Peyer's patch (tissue), 4 donors: ENCODE data around the gene KCNJ6. TPM values are rescaled to one million over a fixed set of nuclear protein-coding genes. Genes with fewer than 3 reads are reported as not detected.

Experiments
- DNase-seq, 3 donors: peaks; one replicate each; pipeline ENCODE4 v3.0.0-alpha.2; 2017 to 2019
- H3K27ac ChIP-seq, 4 donors: fragments of 200-600 bp; sonication (generic); one replicate each; pipeline ENCODE4 v1.5.1; 2016 to 2019
- H3K27me3 ChIP-seq, 2 donors: fragments of 200-600 bp; sonication (generic); one replicate each; pipeline ENCODE4 v1.5.1; 2019
- H3K36me3 ChIP-seq, 3 donors: fragments of 200-600 bp; sonication (generic); one replicate each; pipeline ENCODE4 v1.5.1; 2016 to 2019
- H3K4me1 ChIP-seq, 4 donors: fragments of 200-600 bp; sonication (generic); one replicate each; pipeline ENCODE4 v1.5.1; 2016 to 2019
- H3K4me3 ChIP-seq, 4 donors: fragments of 200-600 bp; sonication (generic); 1 replicate in 3 of 4; 2 replicates in 1 of 4; pipeline ENCODE4 v1.5.1; 2016 to 2019; ENCODE audit warnings: mild to moderate bottlenecking in 1 of 4
- H3K9me3 ChIP-seq, 4 donors: fragments of 200-600 bp; sonication (generic); one replicate each; pipeline ENCODE4 v1.5.1; 2016 to 2019; ENCODE audit warnings: mild to moderate bottlenecking in 1 of 4
- CTCF ChIP-seq, 6 experiments: fragments of 450-650 bp in 4 of 6; fragments of 200-600 bp in 2 of 6; sonication (generic) in 1 of 6; IDR thresholded peaks; one replicate each; pipeline ENCODE4 v1.5.1; 2017 to 2019; ENCODE audit warnings: antibody characterized with exemption in 6 of 6, mild to moderate bottlenecking in 3 of 6, moderate library complexity in 1 of 6
- POLR2A ChIP-seq, 2 donors: fragments of 450-650 bp; IDR thresholded peaks; one replicate each; pipeline ENCODE4 v1.5.1; 2017; ENCODE audit warnings: antibody characterized with exemption in 2 of 2, mild to moderate bottlenecking in 2 of 2, moderate library complexity in 2 of 2
- total RNA-seq, 4 donors: library from RNA; depleted of rRNA; stranded (reverse); fragments of >200 nt; gene quantifications; one replicate each; pipeline ENCODE4 v1.1.0, GENCODE V29; 2016

The KCNJ6 gene
- total RNA-seq, 4 donors from 2014 or later, result 0.13 to 0.83 (median 0.28) TPM

DNA sequence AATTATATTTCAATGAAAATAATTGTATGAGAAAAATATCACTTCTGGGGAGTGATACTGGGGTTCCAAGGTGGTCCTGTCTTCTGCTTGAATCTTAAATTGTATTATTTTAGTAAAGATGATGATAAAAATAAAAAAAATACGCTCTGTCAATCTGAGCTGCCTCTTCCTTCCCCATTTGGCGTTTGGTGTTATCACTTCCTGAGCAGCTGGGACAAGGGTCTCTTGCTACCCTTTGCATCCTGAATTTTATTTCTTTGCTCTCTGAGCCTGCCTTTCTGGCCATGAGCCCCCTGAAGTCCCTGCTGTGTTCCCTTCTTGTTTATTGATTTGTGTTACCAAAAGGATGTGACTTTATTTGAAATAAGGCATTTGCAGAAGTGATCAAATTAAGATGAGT is 111.0 kb downstream of the KCNJ6 start:
- TF ChIP-seq CTCF (IDR thresholded peaks at IDR 0.05) (no peak), POLR2A (IDR thresholded peaks at IDR 0.05) (no peak)
- H3K4me1 ChIP-seq, result no peaks in the 10 kb centered on the region
- no peaks in the 10 kb centered on the region for H3K9me3 ChIP-seq
- H3K36me3 ChIP-seq, result no peaks in the 10 kb centered on the region
- DNase-seq, result no peak
- no peaks in the 10 kb centered on the region for H3K27me3 ChIP-seq
- H3K4me3 ChIP-seq, result no peak overlapping the region
- no peak overlapping the region for H3K27ac ChIP-seq

- H3K36me3 ChIP-seq, result no peaks in the 10 kb centered on the region
- H3K4me3 ChIP-seq, result no peak overlapping the region
- DNase-seq, result no peak
- H3K27ac ChIP-seq, result no peak overlapping the region
- TF ChIP-seq POLR2A (IDR thresholded peaks at IDR 0.05) (no peak), CTCF (IDR thresholded peaks at IDR 0.05) (no peak)
- no peaks in the 10 kb centered on the region for H3K9me3 ChIP-seq
- no peaks in the 10 kb centered on the region for H3K27me3 ChIP-seq
- no peaks in the 10 kb centered on the region for H3K4me1 ChIP-seq
These were observed 112.3 kb downstream of the KCNJ6 start for GRCh38 chr21:37804001-37804400.

DNA sequence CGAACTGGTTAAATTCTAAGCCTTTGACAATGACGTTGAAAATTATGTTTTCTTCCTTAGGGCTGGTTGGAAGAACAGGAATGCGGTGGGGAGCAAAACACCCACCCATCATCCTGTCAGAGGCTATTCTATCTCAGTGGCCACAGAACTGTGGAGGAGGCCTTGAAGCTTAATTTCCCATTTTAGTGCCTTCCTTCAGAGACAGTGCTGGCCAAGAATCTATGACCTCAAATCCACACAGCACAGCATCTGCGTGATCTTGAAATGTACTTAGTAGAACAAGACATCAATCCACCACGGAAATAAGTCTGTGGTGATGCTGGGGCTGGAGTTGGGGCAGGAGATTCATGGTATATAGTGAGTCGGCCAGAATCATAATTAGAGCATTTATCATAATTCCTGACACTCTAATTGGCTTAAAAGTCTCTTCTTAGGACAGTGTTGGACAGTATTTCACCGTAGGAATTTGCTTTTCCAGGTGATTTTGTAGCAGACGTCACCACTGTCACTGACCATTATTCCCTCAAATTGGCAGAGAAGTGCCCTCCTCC is 113.1 kb downstream of the KCNJ6 start:
- TF ChIP-seq POLR2A (IDR thresholded peaks at IDR 0.05) (no peak), CTCF (IDR thresholded peaks at IDR 0.05) (no peak)

DNA sequence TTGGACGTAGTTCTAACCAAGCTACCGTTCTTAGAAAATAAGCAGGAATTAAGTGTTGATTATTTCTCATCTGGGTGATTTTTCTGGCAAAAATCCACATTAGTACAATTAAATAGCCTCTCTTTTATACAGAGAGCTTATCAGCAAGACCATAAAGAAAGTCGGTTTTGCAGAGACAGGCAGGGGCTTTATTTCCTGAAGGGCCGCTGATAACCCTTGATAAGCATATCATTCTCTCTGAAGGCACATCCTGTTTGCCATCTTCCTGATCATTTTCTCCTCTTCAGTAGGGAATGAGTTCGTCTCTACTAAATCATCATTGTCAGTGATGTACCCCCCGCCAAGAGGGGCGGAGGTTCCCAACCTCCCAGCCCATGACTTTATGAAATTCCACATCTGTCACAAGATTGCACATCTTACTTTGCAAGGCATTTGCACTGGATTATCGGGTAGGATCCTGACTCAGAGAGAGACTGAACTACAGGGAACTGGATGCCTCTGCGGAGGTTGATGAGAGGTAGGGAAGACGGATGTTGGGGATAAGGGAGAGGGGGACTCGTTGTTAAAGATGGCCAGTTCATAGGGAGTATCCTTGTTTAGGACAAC is 115.7 kb downstream of the KCNJ6 start:
- Histone ChIP-seq H3K36me3 (no peaks in the 10 kb centered on the region), H3K27me3 (no peaks in the 10 kb centered on the region), H3K4me3 (no peak overlapping the region), H3K4me1 (no peaks in the 10 kb centered on the region), H3K9me3 (no peaks in the 10 kb centered on the region), H3K27ac (no peak overlapping the region)
- no peak for TF ChIP-seq CTCF (IDR thresholded peaks at IDR 0.05)
- no peak for TF ChIP-seq POLR2A (IDR thresholded peaks at IDR 0.05)
- no peak for DNase-seq

More for the DNA sequence above, 113.1 kb downstream of the KCNJ6 start:
- Histone ChIP-seq H3K27ac (no peak overlapping the region), H3K4me1 (no peaks in the 10 kb centered on the region), H3K4me3 (no peak overlapping the region), H3K27me3 (no peaks in the 10 kb centered on the region), H3K9me3 (no peaks in the 10 kb centered on the region), H3K36me3 (no peaks in the 10 kb centered on the region)
- no peak for DNase-seq

GRCh38 chr21:37800057-37800455 is 116.2 kb downstream of the KCNJ6 start:
- Histone ChIP-seq H3K9me3 (no peaks in the 10 kb centered on the region), H3K4me1 (no peaks in the 10 kb centered on the region)

More at GRCh38 chr21:37800057-37800455, 116.2 kb downstream of the KCNJ6 start:
- H3K4me3 ChIP-seq, result no peak overlapping the region
- DNase-seq, result no peak
- no peak overlapping the region for H3K27ac ChIP-seq
- no peaks in the 10 kb centered on the region for H3K27me3 ChIP-seq
- TF ChIP-seq POLR2A (IDR thresholded peaks at IDR 0.05) (no peak), CTCF (IDR thresholded peaks at IDR 0.05) (no peak)
- no peaks in the 10 kb centered on the region for H3K36me3 ChIP-seq
